CD4-positive, alpha-beta T cell treated with Interleukin-4 for 4 hours (primary cell): ENCODE results near the gene SCN2A.

Experiments used
- DNase-seq: peaks from one replicate; pipeline ENCODE4 v3.0.0-alpha.2; 2020

Gene SCN2A

GRCh38 chr2:165427686-165428085 lies 188.5 kb downstream of the SCN2A start:
- DNase-seq = no peak

- DNase-seq = no peak
Observed at GRCh38 chr2:165428926-165429325, 189.7 kb downstream of the SCN2A start.

- DNase-seq = no peak
Observed at GRCh38 chr2:165431014-165431413, 191.8 kb downstream of the SCN2A start.

GRCh38 chr2:165432234-165432966 lies 193.2 kb downstream of the SCN2A start:
- DNase-seq = no peak

- DNase-seq = no peak
Observed at GRCh38 chr2:165434865-165435496, 195.8 kb downstream of the SCN2A start.

- no peak for DNase-seq
Observed at GRCh38 chr2:165435611-165436010, 196.4 kb downstream of the SCN2A start.

GRCh38 chr2:165436559-165436958 lies 197.3 kb downstream of the SCN2A start:
- no peak for DNase-seq

- no peak for DNase-seq
Observed at GRCh38 chr2:165440367-165440766, 201.2 kb downstream of the SCN2A start.
